K562 (cell line): ENCODE measurements around the gene CRYBG2. TPM values are rescaled to one million over a fixed set of nuclear protein-coding genes. Genes with fewer than 3 reads are reported as not detected.

Experiments
- ATAC-seq: fragments of 200-7000 bp; cut with Tn5 transposase; 3 replicates; pipeline ENCODE4 v1.9.1; 2020; ENCODE audit warnings: moderate library complexity
- BruUV-seq: library from RNA; stranded (reverse); fragments of 400-500 nt; replicated peaks from 2 replicates; lab custom pipeline; 2021; lab: Mats Ljungman, UMichigan
- CTCF ChIA-PET: fragments of 300-600 bp; formaldehyde crosslinking; extraction: SDS; loops from one replicate; lab custom pipeline; 2021; ENCODE audit warnings: low intra/inter-chr PET ratio; lab: Yijun Ruan, JAX
- POLR2A ChIA-PET: fragments of 300-600, 350-650 bp; sonication (Branson Sonifier 250); formaldehyde crosslinking; extraction: SDS; loops from one replicate; lab custom pipeline; 2021; ENCODE audit warnings: antibody characterized with exemption, inconsistent platforms; lab: Yijun Ruan, JAX
- DNase-seq, 4 experiments: peaks; one replicate each; pipeline versions ENCODE4 v3.0.0 to v3.0.0-alpha.2; 2011 to 2018; ENCODE audit warnings: low spot score in 3 of 4, mixed read lengths in 3 of 4; ENCODE audit errors: extremely low read depth in 1 of 4
- FAIRE-seq: peaks from 2 replicates; lab custom pipeline; 2011; peaks lifted over from hg19 to GRCh38; lab: Jason Lieb, UNC
- H2AFZ ChIP-seq: 2 replicates; pipeline ENCODE4 v1.6.0; 2011; ENCODE audit warnings: low read depth, low read length, control low read depth, inconsistent platforms
- H3K27ac ChIP-seq: fragments of 200-600 bp; 3 replicates; pipeline ENCODE4 v1.8.0; 2011; ENCODE audit warnings: low read depth, mild to moderate bottlenecking, control low read depth, inconsistent platforms, low read length, moderate library complexity, mixed read lengths; ENCODE audit errors: extremely low read depth
- H3K27me3 ChIP-seq, 2 experiments: fragments of 300-600 bp in 1 of 2; 2 replicates in 1 of 2; 3 replicates in 1 of 2; pipeline versions ENCODE4 v1.6.0 to v1.8.0; 2011; ENCODE audit warnings: inconsistent platforms in 2 of 2, low read length in 2 of 2, mild to moderate bottlenecking in 1 of 2, mixed read lengths in 1 of 2, moderate library complexity in 1 of 2; ENCODE audit not compliant: control insufficient read depth in 2 of 2, insufficient read depth in 2 of 2
- H3K36me3 ChIP-seq: fragments of 300-600 bp; 3 replicates; pipeline ENCODE4 v1.8.0; 2011; ENCODE audit warnings: mild to moderate bottlenecking, low read length, inconsistent platforms; ENCODE audit not compliant: control insufficient read depth, insufficient read depth
- H3K4me1 ChIP-seq, 2 experiments: fragments of 200-600 bp in 1 of 2; replicated peaks in 1 of 2; 2 replicates in 1 of 2; 3 replicates in 1 of 2; pipeline versions ENCODE4 v1.5.1 to v1.8.0; 2011; ENCODE audit warnings: inconsistent platforms in 2 of 2, low read length in 2 of 2, mild to moderate bottlenecking in 1 of 2, mixed read lengths in 1 of 2, moderate library complexity in 1 of 2; ENCODE audit not compliant: control insufficient read depth in 2 of 2, insufficient read depth in 2 of 2
- H3K4me2 ChIP-seq: 2 replicates; pipeline ENCODE4 v1.6.1; 2011; ENCODE audit warnings: low read length, control low read depth, inconsistent platforms, mixed read lengths; ENCODE audit not compliant: insufficient read depth
- H3K4me3 ChIP-seq: fragments of 200-600 bp; sonication (generic), shearing (Covaris generic); 2 replicates; pipeline ENCODE4 v1.5.1; 2016; ENCODE audit warnings: control low read depth, inconsistent platforms
- H3K79me2 ChIP-seq: fragments of 200-600 bp; 3 replicates; pipeline ENCODE4 v1.8.0; 2011; ENCODE audit warnings: low read length, inconsistent platforms; ENCODE audit not compliant: control insufficient read depth, insufficient read depth
- H3K9ac ChIP-seq, 2 experiments: 2 replicates each; pipeline versions ENCODE4 v1.6.0 to v1.6.1; 2011; ENCODE audit warnings: low read depth in 2 of 2, low read length in 2 of 2, control low read depth in 1 of 2, inconsistent platforms in 1 of 2, mild to moderate bottlenecking in 1 of 2, mixed read lengths in 1 of 2; ENCODE audit not compliant: insufficient read depth in 1 of 2
- H3K9me1 ChIP-seq: one replicate; pipeline ENCODE4 v1.6.0; 2011; ENCODE audit warnings: inconsistent platforms, mild to moderate bottlenecking, low read length, moderate library complexity; ENCODE audit not compliant: control insufficient read depth, insufficient read depth
- H3K9me3 ChIP-seq: replicated peaks from 2 replicates; pipeline ENCODE4 v1.5.1; 2011; ENCODE audit warnings: low read depth, low read length, inconsistent platforms; ENCODE audit not compliant: control insufficient read depth, insufficient read depth
- H4K20me1 ChIP-seq: replicated peaks from 2 replicates; pipeline ENCODE4 v1.6.1; 2011; ENCODE audit warnings: low read length, inconsistent platforms, mixed read lengths; ENCODE audit not compliant: control insufficient read depth, insufficient read depth
- whole genome bisulfite sequencing: fragments of 100-300 bp; shearing (Covaris generic); methylation state at CpG from one replicate; pipeline ENCODE4 v1.1.6; 2016; ENCODE audit warnings: low coverage, mixed read lengths; ENCODE audit not compliant: insufficient coverage; ENCODE audit errors: missing lambda C conversion rate; 5-methylcytosine and 5-hydroxymethylcytosine counted together
- in situ Hi-C: fragments of 300-500 bp; cut with MboI; formaldehyde crosslinking; loops from 4 replicates; pipeline ENCODE4 v1.15.0; 2018; ENCODE audit warnings: inconsistent platforms, mixed read lengths
- intact Hi-C: fragments of 100-400 bp; cut with micrococcal nuclease; formaldehyde crosslinking; loops from 2 replicates; pipeline ENCODE4 v1.14.2; 2022
- polyA plus RNA-seq, 8 experiments: library from polyadenylated mRNA; depleted of rRNA in 4 of 8; stranded (reverse) in 5 of 8; unstranded in 3 of 8; fragments of >200 nt; fragmentation: Nextera tagmentation in 2 of 8; fragmentation: Illumina TruSeq in 1 of 8; extraction: Ambion mirVana in 2 of 8; extraction: Trizol in 1 of 8; gene quantifications; 2 replicates each; pipeline versions ENCODE4 v1.2.1 to v1.2.3, GENCODE V29; 2011 to 2014; ENCODE audit warnings: inconsistent platforms in 1 of 8, missing spikeins in 1 of 8
- total RNA-seq, 7 experiments: library from RNA; depleted of rRNA in 6 of 7; stranded (reverse); fragments of >200 nt in 6 of 7; fragmentation: Illumina TruSeq in 2 of 7; extraction: Trizol in 2 of 7; gene quantifications; 2 replicates each; pipeline versions ENCODE4 v1.2.1 to v1.2.3, GENCODE V29; 2011 to 2021; ENCODE audit warnings: low replicate concordance in 1 of 7
- TF ChIP-seq, protein P1 (sequence below), 2 experiments: fragments of 450-650 bp; IDR thresholded peaks; 2 replicates each; pipeline ENCODE4 v1.6.1; 2018; ENCODE audit warnings: mild to moderate bottlenecking in 2 of 2, low read depth in 1 of 2; ENCODE audit not compliant: partially characterized antibody in 2 of 2
- TF ChIP-seq, protein P2 (sequence below): sonication (generic); formaldehyde crosslinking; IDR thresholded peaks from 2 replicates; pipeline ENCODE4 v1.8.1; 2022; ENCODE audit warnings: missing genetic modification reagents

Gene CRYBG2
- total and polyA plus RNA-seq, 9 of the 15 experiments (the other 6 are each of a cell fraction or from before 2014, with no cell fraction given) = 0.39 to 8.5 (median 3.7) TPM

DNA sequence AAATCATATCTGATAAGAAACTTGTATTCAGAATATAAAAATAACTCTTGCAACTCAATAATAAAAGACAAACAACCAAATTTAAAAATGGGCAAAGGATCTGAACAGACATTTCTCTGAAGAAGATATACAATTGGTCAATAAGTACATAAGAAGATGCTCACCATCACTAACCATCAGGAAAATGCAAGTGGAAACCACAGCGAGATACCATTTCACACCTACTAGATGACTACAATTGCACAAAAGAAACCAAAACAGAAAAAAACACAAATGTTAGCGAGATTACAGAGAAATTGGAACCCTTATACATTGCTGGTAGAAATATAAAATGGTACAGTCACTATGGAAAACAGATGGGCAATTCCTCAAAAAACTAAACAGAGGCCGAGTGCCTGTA is 30.1 kb upstream of the CRYBG2 start:
- Histone ChIP-seq H3K4me1 (peaks cover 10 to 19% of the 10 kb centered on the region in 2 experiments), H3K4me3 (no peak overlapping the region), H2AFZ (peak overlapping the region; percentile 49), H3K36me3 (no peaks in the 10 kb centered on the region), H3K9me1 (no peaks in the 10 kb centered on the region), H3K9me3 (no peaks in the 10 kb centered on the region), H3K9ac (no peak overlapping the region), H4K20me1 (no peaks in the 10 kb centered on the region), H3K4me2 (no peak overlapping the region), H3K27me3 (no peaks in the 10 kb centered on the region), H3K27ac (no peak overlapping the region), H3K79me2 (no peaks in the 10 kb centered on the region)
- DNase-seq (no peak), FAIRE-seq (no peak), ATAC-seq (no peak)
- no TSS peak for BruUV-seq
- CTCF ChIA-PET = no interaction called here
- intact Hi-C loops (loop anchor here (10.0 kb wide), 1 partner anchor 209 kb away; the partner anchor contains the start of genes CNKSR1 and ZNF593OS), in situ Hi-C loops (no loop called here)
- TF ChIP-seq, protein P1, sequence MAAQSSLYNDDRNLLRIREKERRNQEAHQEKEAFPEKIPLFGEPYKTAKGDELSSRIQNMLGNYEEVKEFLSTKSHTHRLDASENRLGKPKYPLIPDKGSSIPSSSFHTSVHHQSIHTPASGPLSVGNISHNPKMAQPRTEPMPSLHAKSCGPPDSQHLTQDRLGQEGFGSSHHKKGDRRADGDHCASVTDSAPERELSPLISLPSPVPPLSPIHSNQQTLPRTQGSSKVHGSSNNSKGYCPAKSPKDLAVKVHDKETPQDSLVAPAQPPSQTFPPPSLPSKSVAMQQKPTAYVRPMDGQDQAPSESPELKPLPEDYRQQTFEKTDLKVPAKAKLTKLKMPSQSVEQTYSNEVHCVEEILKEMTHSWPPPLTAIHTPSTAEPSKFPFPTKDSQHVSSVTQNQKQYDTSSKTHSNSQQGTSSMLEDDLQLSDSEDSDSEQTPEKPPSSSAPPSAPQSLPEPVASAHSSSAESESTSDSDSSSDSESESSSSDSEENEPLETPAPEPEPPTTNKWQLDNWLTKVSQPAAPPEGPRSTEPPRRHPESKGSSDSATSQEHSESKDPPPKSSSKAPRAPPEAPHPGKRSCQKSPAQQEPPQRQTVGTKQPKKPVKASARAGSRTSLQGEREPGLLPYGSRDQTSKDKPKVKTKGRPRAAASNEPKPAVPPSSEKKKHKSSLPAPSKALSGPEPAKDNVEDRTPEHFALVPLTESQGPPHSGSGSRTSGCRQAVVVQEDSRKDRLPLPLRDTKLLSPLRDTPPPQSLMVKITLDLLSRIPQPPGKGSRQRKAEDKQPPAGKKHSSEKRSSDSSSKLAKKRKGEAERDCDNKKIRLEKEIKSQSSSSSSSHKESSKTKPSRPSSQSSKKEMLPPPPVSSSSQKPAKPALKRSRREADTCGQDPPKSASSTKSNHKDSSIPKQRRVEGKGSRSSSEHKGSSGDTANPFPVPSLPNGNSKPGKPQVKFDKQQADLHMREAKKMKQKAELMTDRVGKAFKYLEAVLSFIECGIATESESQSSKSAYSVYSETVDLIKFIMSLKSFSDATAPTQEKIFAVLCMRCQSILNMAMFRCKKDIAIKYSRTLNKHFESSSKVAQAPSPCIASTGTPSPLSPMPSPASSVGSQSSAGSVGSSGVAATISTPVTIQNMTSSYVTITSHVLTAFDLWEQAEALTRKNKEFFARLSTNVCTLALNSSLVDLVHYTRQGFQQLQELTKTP (IDR thresholded peaks at IDR 0.05; ENCODE audit: low read depth in 1 of 2, partially characterized antibody in 2 of 2) = peak in 1 of 2 experiments; percentile 40
- TF ChIP-seq, protein P2, sequence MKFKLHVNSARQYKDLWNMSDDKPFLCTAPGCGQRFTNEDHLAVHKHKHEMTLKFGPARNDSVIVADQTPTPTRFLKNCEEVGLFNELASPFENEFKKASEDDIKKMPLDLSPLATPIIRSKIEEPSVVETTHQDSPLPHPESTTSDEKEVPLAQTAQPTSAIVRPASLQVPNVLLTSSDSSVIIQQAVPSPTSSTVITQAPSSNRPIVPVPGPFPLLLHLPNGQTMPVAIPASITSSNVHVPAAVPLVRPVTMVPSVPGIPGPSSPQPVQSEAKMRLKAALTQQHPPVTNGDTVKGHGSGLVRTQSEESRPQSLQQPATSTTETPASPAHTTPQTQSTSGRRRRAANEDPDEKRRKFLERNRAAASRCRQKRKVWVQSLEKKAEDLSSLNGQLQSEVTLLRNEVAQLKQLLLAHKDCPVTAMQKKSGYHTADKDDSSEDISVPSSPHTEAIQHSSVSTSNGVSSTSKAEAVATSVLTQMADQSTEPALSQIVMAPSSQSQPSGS = no peak
- 43% methylated on average over 3 of the region's 3 CpGs for WGBS
- POLR2A ChIA-PET = no interaction called here
